Globus pallidus (tissue), 1 donor: ENCODE results near the gene ST6GAL1.

ENCODE experiments used
- DNase-seq: peaks from one replicate; pipeline ENCODE4 v3.0.0-alpha.2; 2015; ENCODE audit warnings: low spot score

Gene ST6GAL1

DNA sequence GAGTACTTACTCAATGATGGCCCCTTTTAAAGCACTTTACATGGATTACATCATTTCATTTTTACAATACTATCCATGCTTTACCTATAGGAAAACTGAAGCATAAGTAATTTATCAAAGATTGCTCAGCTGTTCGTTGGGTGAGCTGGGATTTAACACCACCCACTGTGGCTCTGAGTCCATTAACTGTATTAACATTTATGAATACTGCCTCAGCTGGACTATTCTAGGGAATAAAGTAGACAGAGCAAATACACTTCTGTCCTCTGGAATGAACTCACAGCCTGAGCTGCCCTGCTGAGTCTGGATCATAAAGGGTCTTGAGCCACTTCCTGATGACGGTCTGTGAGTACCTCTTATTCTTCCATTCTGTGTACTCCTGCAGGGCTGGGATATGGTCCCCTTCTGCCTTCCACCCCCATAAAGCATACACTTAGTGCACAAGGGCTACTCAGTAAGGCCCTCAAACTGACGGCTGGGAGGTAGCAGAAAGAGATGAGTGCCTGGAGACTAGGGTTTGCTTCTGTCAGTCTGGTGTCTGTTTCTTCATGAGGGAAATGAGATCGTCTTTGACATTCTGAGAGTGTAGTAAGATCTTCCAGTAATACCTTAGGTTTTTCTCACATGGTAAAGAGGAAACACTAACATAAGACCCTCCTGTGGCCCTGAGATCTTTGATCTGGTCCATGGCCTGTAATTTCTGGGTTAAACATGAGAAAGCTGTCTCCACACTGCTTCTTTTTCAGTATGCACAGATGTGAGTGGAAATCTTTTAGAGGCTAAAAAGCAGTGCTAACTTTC lies 12.6 kb upstream of the ST6GAL1 start:
- no peak for DNase-seq

DNA sequence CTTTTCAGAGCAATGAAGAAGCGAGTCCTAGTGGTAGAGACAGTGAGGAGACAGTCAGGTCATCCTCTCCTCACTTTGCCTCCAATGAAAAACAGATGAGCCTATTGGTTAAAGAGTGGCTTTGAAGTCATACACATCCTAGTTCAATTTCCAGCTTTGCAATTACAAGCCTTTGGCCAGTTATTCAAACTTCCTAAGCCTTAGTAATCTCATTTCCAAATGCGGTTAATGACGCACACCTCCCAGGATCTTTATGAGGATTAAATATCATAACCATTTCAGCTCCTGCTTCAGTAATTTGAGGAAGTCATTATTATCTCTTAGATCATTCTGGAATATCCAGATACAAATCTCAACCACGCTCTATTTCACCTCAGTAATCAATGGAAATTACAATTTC lies 10.0 kb upstream of the ST6GAL1 start:
- no peak for DNase-seq

DNA sequence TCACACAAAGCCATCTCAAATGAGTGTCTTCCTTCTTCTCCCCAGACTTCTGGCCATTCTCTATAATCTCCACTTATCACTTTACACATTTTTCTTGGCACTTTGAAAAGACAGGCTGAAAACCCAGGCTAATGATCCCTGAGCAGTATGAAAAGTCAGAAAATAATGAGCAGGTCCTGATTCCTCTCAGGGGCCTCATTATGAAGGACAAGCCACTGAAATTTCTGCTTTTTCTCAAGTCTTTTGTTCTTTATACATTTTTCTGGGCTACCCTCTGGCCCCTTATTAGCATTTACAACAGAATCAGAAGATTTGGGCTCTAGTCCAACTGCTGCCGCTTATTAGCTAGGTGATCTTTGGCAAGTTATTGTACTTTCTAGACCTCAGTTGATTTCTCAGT lies 9.5 kb upstream of the ST6GAL1 start:
- DNase-seq: no peak

- no peak for DNase-seq
Observed at GRCh38 chr3:186921578-186921977, 8.7 kb upstream of the ST6GAL1 start.

GRCh38 chr3:186922224-186922623 lies 8.1 kb upstream of the ST6GAL1 start:
- DNase-seq: no peak

DNA sequence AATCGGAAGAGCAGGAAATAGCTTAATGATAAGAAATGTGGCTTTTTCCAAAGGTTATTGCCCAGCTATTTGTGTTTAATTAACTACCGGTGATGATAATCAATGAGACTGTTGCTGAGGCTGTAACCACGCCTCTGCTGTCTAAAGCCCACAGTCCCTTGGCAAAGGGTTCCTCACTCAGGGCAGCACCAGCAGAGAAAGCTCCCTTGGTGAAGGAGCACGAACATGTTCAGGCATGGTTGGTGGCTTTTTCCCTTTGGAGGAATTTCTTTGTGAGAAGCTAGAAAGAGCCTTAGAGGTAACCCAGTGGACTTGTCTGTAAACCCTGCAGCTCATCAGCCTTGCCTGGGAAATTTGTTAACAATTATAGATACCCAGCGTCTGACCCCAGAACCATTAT lies 7.5 kb upstream of the ST6GAL1 start:
- DNase-seq: no peak

- no peak for DNase-seq
Observed at GRCh38 chr3:186923241-186923640, 7.1 kb upstream of the ST6GAL1 start.

DNA sequence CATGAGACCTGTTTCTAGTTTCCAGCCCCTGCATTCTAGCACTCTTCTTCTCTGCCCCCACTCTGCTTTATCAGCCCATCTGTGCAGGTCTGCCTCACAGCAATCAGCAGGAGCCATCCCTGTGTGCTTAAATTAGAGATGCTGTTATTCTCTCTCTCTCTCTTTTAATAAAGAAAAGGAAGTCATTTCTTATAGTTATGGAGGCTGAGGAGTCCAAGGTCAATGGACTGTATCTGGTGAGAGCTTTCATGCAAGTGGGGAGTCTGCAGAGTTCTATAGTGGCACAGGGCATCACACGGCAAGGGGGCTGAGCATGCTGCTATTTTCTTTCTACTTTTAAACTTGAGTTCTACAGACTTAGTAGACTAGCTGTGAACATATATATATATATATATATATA lies 4.5 kb upstream of the ST6GAL1 start:
- no peak for DNase-seq

- DNase-seq: no peak
Observed at GRCh38 chr3:186929186-186929585, 1.1 kb upstream of the ST6GAL1 start.

- no peak for DNase-seq
Observed at GRCh38 chr3:186929685-186930084, 641 bp upstream of the ST6GAL1 start.

DNA sequence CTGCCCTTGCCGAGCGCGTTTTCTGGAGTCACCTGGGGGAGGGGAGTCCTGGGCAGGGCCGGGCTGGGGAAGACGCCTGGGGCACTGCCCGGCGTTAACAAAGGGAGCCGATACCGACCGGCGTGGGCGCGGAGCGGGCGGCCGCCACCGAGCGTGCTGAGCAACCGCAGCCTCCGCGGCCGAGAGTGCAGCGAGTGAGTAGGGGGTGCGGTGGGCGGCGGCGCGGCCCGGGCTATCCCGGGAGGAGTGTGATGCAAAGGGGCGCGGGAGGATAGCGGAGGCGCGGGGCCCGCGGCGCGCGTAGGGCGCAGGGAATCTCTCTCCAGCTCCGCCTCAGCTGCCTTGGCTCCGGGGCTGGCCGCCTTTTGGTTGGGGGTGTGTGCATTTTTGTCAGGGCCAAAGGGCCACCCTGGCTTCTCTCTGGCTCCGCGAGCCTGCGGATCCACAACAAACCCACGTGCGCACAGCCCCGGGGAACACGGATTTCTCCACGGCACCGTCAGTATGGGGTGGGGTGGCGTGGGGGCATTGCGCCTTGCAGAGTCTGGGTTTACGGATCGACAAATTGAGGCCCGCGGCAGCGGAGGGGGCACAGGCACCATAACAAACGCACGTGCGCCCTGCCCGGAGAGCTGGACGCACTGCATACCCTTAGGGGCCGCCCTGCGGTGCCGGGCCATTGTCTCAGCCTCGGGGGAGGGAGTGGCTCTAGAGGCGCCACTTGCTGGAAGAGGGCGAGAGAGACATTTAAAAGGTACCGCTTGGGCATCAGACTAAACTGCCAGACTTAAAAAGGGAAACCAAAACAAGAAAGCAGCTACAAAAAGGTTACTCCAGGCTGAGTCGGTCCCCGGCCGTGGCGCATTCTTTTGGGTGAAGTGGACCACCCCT lies 560 bp downstream of the ST6GAL1 start:
- DNase-seq: no peak

GRCh38 chr3:186931532-186932280 lies 1.4 kb downstream of the ST6GAL1 start:
- DNase-seq: no peak

- no peak for DNase-seq
Observed at GRCh38 chr3:186932281-186933181, 2.2 kb downstream of the ST6GAL1 start.

- DNase-seq: no peak
Observed at GRCh38 chr3:186933816-186934215, 3.5 kb downstream of the ST6GAL1 start.

- DNase-seq: no peak
Observed at GRCh38 chr3:186935133-186935532, 4.8 kb downstream of the ST6GAL1 start.

GRCh38 chr3:186937017-186937875 lies 6.9 kb downstream of the ST6GAL1 start:
- DNase-seq: no peak

DNA sequence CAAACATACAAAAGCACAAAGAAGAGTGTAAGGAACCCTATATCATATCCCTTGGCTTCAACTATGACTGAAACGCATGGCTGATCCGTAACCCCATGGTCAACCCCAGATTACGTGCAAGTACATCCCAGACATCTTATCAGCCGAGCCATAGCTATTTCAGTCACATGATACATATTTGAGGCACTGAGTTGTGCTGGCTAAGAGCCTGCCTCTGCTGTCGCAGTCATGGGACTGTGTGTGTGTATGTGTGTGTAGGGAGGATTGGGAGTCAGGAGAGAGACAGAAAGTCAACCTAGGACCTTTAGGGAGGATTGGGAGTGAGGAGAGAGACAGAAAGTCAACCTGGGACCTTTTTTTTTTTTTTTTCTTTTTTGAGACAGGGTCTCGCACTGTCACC lies 8.4 kb downstream of the ST6GAL1 start:
- DNase-seq: no peak

- DNase-seq: no peak
Observed at GRCh38 chr3:186939536-186939935, 9.2 kb downstream of the ST6GAL1 start.

DNA sequence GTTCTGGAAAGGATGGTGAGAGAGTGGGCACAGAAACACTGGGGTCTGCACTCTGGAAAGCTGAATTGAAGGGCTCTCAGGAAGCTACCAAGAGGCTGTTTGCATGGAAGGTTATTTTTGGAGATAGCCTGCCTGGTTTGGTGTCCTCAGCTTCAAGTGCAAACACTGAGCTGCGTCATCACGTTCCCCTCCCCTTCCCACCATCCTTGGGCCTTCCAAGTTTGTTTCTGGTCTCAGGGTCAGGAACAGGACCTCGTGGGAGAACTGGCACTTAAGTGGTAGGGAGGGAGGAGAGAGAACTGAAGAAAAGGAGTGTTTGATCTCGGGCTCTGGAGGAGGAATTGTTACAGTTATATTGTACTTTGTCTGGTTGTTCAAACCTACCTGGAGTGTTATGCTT lies 10.6 kb downstream of the ST6GAL1 start:
- DNase-seq: no peak

DNA sequence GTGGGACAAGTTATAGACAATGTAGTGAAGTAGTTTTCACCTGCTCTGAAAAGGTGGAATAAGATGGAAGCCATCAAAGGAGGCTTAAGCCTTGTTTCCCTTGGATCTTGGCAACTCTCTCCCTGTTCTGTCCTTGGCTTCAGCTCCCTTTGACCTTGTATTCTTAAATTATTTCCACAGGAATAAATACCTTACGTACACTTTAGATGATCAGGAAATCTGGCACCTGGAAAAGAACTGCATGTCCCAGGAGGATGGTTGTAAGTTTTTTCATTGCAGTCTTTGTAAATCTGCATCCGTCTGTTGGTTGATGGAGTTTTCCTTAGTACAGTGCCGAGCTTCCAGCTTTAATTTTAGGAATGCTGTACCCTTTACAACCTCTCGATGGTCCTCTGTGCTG lies 11.8 kb downstream of the ST6GAL1 start:
- no peak for DNase-seq
